HG03521 (cell line): ENCODE data around the gene NTRK3.

Source experiments
- ATAC-seq: cut with Tn5 transposase; IDR thresholded peaks from one replicate; pipeline ENCODE4 v1.9.1; 2021; ENCODE audit warnings: mild to moderate bottlenecking, moderate library complexity; ENCODE audit not compliant: unreplicated experiment

The NTRK3 gene

DNA sequence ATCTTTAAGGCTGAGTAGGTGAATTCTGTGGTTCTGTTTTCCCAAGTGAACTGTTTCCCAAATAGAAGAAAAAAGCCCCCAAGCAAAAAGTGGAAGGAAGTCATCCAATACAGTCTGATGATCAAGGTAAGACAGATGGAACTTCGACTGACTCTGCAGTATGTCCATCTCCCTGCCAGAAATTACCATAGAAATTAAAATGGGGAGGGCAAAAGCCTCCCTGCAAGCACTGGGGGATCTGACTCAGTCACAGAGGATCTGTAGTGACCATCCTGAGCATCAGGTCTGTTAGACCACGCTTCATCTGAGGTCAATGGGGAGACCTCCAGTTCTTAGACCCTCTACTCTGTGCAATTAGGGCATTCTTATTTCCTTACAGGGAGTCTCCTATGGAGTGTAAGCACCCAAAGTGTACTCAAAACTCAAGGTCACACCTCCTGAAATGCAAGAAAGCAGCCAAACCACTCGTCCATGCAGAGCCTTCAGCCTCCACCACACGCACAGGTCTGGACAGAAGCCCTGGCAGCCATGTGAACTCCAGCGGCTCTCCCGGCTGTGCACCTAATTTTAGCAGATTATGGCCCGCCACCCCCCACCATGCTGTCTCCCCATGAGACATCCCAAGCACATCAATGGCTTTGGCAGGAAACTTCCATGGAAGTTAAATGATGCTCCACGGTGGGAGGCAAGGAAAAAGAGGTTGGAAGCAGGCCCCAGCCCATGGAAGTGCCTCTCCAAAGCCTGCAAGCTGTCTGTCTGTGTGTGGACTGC is 348.7 kb downstream of the NTRK3 start:
- ATAC-seq = no peak

DNA sequence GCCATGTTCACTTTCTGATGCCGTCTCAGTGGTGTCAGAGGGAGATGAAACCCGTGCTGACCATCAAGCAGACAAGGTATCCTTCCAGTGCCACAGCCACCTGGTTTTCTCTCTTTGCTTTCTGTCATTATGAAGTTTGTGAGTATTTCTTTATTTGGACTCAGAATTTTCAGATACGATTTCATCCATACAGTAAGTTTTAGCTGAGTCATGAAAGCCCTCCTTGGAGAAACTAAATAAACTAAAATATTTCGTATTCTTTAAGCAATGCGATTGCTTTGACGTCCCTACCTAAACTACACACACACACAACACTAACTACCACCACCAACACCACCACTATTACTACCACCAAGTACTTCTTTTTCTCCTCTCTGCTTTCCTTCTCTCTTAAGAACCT is 350.1 kb downstream of the NTRK3 start:
- no peak for ATAC-seq

DNA sequence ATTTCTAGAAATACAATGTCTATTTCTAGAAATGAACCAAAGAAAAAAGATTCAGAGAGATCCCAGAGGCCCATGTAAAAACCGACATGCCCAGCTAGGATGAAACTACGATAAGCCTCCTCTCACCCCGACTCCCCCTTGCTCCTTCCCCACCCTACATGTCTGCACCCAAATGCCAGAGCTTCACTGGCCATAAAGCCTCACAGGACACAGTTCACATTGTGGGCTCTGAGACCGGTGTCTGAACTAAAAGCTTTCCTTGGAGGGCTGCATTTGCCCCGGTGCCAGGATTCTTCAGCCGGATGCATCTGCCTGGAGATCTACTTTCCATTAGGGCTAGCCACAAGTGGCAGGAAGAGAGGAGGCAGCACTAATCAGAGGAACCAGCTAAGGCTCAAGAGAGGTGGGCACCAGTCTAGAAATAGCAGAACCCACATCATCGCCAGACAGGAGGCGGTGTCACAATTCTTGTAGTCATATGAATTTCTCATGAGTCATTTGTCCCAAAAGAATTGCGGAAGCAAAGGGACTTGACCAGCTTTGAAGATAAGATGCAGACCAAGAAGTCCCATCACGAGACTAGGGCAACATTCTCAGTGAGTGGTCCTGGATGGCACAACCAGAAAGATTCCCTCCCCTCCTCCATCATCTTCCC is 353.6 kb downstream of the NTRK3 start:
- no peak for ATAC-seq

DNA sequence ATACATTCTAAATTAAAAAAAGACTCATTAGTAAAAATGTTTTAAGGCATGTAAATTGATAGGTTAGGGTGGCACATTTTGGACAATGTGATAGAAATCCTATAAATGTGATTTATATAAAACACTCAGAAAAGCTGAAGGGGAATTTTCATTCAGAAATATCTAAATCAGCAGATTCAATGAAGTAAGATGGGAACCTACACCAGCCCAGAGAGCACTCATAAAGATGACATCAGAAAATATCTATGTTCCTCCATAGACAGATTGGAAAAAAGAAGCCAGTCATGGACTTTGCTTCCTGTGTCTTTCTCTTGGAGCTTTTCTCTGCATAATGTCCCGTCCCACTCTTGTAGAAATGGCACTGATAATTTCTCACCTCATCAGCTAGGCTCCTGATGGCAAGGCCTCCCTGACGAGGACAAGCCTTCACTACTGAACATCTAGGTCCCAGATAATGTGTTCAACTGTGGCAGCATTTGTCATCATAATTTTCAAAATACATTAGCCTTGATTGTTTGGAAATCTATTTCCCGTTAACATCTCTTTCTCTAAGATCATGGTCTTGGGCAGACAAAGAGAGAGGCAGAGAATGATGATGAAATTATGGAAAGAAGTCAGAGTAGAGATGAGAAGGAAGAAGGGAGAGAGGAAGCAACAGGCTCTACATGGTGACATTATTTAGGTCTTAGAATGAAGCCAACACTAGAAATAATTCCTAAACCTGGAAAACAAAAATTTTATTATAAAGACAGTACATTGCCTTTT is 354.4 kb downstream of the NTRK3 start:
- ATAC-seq = no peak

DNA sequence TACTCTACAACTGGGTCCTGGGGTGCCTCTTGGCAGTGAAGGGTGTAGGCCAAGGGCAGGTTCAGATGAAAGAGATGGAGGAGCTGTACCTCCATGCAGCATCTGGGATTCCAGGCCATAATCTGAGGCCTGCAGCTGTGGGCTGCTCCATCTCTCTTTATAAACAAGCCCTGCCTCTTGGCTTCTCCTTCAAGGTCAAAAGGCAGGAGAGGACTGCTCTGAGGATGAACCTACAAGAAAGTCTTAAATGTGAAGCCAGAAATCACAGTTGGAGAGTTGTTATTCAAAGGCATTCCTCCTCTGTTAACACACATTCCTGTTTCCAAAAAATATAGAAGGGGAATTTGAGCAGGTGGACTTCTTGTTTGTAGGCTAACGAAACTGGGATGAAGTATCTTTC is 355.5 kb downstream of the NTRK3 start:
- ATAC-seq = no peak

DNA sequence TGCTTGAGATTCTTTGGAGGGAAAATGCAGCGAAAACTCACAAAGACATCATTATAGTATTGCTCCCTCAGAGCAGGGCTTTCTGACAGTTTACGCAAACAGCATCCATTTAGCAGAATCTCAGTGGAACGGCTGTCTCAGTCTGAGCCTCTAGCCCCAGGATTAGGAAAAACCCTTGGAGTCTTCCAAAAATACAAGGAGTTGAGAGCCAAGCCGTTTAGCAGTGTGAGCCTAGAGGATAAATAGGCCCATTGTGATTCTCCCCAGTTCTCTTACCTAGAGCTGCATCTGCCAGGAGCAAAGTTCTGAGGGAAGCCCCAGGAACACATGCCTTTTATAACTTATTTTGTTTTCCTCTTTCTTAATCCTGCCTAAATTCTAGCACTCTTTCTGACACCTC is 359.6 kb downstream of the NTRK3 start:
- ATAC-seq = no peak

DNA sequence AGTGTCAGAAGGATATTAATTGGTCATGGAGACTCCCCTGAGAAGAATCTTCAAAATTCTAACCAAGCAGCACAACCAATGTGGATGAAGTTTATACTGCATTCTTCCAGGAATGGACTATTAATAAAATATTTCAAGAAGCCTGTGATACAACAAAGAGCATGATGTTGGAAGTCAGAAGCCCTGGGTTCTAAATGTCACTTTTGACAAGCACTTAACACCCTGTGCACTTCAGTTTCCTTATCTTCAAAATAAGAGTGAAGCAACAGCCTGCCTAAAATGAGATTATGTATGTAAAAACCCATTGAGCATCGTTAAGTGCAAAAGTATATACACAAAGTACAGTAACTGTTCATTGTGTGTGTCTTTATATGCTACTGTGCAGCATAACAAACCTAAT is 369.4 kb downstream of the NTRK3 start:
- ATAC-seq = no peak

DNA sequence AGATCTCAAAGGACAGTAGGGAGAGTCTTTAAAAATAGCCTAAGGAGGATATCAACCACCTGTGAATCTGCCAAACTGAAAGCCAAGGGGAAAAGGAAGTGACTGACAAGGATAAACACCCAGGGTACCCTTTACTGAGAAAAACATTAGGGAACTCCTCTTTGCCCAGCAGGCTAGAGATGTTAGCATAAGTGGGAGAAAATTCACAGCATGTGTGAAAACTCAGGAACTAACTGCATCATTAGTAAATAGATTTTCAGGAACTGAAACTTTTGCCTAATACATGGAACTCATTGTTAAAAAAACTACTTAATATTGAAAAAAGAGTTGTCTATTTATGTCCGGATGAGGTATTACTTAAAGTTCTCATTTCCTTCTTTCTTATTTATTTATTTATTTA is 375.5 kb downstream of the NTRK3 start:
- ATAC-seq = no peak

DNA sequence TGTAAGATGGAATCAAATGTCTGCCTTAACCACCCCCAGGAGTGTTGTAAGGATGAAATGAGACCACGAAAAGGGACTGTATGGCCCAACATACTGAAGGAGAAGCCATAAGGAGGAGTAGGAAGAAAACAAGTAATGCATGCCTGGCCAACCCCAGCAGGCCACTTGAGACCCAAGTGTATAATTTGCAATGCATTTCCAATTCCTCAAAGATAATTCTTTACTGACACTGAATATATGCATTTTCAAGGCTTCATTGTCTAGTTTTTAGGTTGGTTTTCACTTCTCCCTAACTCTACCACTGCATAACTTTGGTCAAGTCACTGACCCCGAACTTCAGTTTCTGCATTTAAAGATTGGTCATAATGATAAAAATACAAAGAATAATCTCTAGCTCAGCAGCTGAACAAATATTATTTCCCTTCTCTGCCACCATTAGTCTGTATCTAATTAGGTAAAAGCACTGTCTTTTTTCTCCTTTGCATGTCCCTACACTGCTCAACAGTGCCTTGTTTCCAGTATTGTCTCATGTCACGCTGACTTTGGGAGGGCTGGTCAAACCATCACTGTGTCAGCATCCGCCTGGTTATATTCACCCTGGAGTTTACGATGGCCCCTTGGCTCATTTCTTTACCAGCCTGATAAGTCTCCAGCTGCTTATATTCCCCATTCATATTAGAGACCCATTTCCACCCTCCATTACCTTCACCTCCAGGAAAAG is 378.6 kb downstream of the NTRK3 start:
- ATAC-seq = no peak

DNA sequence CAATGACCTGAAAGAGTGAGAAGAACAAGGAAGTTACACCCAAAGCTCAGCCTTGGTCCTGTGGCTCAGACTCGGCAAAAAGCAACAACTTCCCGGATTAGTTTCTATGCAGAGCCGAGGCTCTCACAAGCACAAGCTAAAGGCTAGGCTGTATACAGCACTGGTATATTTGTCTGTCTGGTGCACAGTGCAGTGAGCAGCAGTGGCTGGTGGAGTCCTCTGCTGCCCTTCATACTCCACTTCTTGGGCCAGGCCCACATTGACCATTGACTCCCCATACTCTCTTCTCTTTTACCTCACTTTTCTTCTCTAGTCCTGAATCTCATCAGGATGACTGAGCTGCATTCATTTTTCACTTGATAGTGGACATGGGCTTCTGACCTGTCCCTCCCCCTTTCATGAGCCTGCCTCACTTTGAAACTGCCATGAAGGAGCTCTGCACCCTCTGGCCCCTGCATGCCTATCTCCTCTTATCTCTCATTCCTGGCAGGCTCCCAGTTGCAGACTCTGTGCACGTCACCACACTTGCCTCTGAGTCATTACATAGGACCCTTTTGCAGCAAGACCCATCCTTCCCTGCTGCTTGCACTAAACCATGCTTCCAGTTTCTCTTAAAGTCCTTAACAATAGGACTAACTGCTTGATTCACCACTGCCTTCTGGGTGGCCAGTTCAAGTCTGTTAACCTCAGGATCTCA is 379.3 kb downstream of the NTRK3 start:
- ATAC-seq = no peak

DNA sequence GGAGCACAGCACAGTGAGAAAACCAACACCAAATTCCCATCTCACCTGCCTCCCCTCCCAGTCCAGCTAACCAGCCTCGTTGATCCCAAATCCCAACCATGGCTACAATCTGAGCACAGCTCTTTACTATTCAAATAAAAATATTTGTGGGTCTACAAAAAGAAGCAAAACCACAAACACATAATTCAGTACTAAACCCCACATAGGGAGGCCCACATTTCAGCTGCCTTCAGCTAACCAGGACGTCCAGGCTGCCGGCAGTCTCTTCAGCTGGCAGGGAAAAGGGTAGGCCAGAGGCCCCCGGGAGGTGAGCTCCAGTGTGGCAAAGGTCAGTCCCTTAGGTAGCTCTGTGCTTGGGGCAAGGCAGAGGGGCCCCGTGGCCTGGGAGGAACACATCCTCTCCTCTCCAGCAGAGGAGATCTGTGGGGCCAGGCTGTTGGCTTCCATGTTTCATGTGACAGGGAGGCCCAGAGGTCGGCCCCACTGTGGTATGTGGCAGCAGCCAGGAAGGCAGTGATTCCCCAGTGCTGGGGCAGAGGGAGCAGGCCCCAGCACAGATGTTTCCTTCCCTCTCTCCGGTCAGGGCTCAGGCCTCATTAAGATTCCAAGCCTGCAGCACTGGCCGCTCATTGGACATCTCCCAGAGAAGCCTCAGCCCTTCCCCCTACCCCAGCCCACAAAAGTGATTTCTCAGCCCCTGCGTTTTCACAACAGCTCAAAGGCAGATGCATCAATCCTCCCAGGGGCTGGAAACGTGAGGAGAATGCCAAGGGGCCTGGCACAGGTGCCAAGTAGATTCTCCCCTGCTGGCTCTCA is 381.4 kb downstream of the NTRK3 start:
- no peak for ATAC-seq

DNA sequence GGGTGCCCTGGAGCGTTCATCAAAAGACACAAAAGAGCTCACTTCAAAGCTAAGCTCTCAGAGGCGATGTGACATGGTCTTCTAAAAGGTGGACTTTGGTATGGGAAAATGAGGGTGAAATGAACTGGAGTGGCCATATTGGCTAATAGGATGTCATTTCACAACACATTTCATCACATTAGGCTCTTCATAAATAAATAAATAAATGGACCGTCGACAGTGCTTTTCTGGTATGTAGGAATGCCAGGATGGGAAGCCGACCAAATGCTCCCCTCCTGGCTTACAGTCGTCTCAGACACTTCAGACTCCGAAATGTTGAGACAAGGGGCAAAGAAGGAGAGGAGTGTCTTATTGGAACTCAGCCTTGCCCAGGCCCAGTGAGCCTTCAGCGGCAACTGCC is 383.0 kb downstream of the NTRK3 start:
- ATAC-seq = no peak

DNA sequence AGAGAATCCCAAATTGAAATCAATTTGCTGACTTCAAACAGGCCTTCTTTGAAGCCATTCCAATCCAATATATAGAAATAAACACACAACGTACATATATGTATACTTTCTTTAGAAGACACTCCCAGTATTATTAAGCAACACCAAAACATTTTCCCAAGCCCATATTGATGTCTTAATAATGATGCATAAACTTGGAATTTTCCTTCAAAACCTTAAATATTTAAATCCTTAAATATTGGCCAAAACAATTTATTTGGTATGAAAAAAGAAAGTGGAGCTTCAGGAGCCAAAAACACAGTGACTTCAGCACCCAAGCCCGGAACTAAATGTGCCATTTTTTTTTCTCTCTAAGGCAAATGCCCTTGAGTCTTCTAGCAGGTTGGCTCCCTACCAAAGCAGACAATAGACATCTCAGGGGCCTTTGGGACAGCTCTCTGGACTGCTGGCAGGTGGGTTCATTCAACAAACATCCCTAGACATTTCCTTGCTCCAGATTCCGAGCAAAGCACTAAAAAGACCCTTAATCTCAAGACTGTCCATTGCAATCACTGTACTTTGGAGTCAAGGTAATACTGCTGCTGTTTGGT is 384.7 kb downstream of the NTRK3 start:
- no peak for ATAC-seq

DNA sequence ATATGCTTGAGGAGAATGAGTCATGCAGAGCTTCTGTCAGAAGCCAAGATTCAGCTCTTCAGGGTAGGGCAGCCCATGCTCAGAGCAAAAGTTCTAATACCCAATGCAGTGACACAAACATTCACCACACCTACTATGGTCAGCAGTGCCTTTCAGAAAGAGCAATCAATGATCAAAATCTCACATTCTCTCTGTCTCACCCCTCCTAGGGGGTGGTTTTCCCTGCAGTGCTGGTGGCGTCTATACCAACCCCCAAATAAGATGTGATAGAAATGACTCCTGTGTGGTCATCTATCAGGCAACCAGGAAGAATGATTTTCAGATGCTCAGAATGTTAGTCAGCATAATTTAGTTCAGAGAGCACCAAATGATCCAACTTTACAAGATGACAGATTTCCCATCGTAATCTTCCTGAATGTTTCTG is 385.3 kb downstream of the NTRK3 start:
- ATAC-seq = no peak

DNA sequence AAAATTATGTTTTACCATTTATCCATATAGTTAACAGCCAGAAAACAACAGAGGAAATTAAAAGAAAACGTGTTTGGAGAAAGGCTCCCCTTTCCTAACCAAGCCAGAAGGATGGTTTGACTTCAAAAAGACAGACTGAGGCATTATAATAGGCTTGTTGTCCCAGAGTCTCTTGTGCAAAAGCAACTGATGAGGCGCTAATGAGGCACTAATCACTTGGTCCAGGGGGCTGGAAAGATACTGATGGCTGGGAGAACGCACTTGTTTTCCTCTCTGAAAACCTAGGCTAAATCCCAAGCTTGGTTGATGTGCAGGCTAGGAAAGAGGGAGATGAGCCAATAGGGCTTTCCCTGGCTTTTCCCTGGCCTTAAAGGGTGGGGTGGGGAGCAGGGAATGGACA is 389.6 kb downstream of the NTRK3 start:
- ATAC-seq = no peak

DNA sequence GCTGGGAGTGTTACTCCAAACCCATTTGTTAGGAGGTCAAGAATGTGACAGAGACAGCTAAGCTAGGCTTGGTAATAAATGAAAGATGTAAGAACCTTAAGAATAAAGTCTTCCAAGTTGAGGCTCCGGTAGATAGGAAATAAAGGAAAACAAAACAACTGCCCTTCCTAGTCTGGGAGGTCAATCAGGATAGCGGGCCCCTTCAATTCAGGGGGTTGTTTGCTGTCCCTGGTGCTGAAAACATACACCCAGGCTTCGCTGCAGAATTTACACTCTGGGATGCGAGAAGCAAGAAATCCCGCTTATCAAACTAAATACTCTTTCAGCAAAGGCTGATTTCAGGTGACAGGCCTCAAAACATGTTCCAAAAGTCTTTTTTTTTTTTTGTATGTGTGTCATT is 393.4 kb downstream of the NTRK3 start:
- ATAC-seq = no peak

DNA sequence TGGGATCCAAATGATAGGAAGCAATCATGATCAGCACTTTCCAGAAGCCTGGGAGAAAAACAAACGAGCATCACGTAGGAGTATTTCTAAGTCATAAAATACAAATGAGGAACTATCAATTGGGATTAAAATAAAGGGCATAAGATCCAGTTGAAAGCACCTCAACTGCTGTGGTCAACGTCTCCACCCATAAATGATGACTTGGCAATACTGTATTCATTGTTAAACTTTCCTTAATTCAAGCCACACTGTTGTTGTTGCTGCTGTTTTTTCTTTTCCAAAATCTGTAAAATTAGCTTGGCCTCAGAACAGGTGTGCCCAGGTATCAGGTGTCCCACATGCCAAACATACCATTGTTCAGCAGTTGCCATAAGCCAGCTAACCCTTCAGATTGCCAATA is 395.8 kb downstream of the NTRK3 start:
- ATAC-seq = no peak

DNA sequence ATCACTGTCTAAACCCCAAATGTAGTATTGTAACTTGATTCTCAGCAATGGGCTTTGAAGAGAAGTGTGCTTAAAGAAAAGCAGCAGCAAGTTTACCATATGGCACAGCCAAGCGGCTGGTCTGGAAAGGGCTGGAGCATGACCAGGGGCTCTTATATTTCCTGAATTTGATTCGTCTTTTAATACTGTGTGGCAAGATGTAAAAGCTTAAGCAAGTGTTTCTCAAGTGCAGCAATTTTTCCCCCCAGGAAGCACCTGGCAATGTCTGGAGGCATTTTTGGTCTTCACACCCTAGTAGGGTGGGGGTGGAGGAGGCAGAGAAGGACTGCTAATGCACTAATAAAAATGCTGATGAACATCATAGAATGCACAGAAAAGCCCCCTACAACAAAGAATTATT is 397.9 kb downstream of the NTRK3 start:
- ATAC-seq = no peak

DNA sequence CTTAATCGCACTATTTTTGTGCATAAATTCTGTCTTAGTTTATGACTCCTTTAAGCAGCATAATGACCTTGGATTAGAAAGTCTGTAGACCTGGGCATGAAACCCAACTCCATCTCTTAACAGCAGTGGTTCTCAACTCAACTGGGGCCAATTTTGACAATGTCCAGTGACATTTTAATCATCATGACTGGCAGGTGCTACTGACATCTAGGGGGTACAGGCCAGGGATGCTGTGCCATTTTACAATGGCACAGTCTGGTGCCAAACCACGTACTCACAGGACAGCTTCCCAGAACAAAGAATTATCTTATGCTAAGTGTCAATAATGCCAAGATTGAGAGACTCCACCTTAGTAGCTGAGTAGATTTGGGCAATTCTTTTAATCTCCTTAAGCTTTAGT is 405.0 kb downstream of the NTRK3 start:
- no peak for ATAC-seq

DNA sequence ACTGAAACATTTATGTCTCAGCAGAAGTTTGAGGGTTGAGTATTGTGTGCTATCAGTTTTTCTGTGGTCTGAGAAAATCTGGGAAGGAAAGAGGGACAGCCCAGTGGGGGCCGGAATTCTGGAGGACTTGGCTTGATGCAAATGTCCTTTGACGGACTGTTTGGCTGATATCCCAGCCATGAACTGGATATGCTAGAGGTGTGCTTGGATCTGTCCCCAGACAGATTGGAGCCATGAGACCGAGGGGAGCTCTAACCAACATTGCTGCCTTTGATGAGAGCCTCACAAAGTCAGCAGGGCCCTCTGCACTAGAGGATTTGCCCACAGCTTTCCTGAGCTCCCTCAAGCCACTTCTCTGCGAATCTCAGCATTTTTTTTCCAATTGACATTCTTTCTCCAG is 405.6 kb downstream of the NTRK3 start:
- ATAC-seq = no peak
